ENCODE results near the gene GABRG3. TPM values are rescaled to one million over a fixed set of nuclear protein-coding genes. Genes with fewer than 3 reads are reported as not detected.

The GABRG3 gene
- total RNA-seq, 2 experiments from 2014 or later = not detected

- POLR2A ChIA-PET = no interaction called here
- Mint-ChIP-seq H3K27me3 (no peaks in the 10 kb centered on the region), H3K4me1 (ENCODE audit: low read depth) (no peaks in the 10 kb centered on the region), H3K27ac (no peak overlapping the region), H3K4me3 (no peak overlapping the region), H3K36me3 (ENCODE audit: low read depth) (no peaks in the 10 kb centered on the region), H3K9me3 (peaks cover 3% of the 10 kb centered on the region)
- ATAC-seq = no peak
- no peak for TF ChIP-seq CTCF (IDR thresholded peaks at IDR 0.05)
- no peak for DNase-seq
- intact Hi-C loops (cut with micrococcal nuclease) = no loop called here
- CTCF ChIA-PET = no interaction called here
These were observed 495.8 kb downstream of the GABRG3 start for GRCh38 chr15:27466758-27467157.

- H3K4me3 Mint-ChIP-seq = no peak overlapping the region
- intact Hi-C loops (cut with micrococcal nuclease) = no loop called here
- no peak for TF ChIP-seq CTCF (IDR thresholded peaks at IDR 0.05)
- CTCF ChIA-PET = no interaction called here
- no peak overlapping the region for H3K27ac Mint-ChIP-seq
- H3K27me3 Mint-ChIP-seq = no peaks in the 10 kb centered on the region
- DNase-seq = no peak
- POLR2A ChIA-PET = no interaction called here
- no peaks in the 10 kb centered on the region for H3K4me1 Mint-ChIP-seq (ENCODE audit: low read depth)
- no peak for ATAC-seq
- no peaks in the 10 kb centered on the region for H3K36me3 Mint-ChIP-seq (ENCODE audit: low read depth)
- H3K9me3 Mint-ChIP-seq = peaks cover 1% of the 10 kb centered on the region
These were observed 497.2 kb downstream of the GABRG3 start for GRCh38 chr15:27468151-27468591.

- ChIA-PET POLR2A (no interaction called here), CTCF (no interaction called here)
- intact Hi-C loops (cut with micrococcal nuclease) = no loop called here
These were observed 502.9 kb downstream of the GABRG3 start for GRCh38 chr15:27473845-27474244.

GRCh38 chr15:27475395-27475794 is 504.4 kb downstream of the GABRG3 start:
- ChIA-PET CTCF (no interaction called here), POLR2A (no interaction called here)
- H3K4me1 Mint-ChIP-seq (ENCODE audit: low read depth) = no peaks in the 10 kb centered on the region
- H3K36me3 Mint-ChIP-seq (ENCODE audit: low read depth) = no peaks in the 10 kb centered on the region
- no peak for DNase-seq
- TF ChIP-seq CTCF (IDR thresholded peaks at IDR 0.05) = no peak
- peaks cover 4% of the 10 kb centered on the region for H3K9me3 Mint-ChIP-seq
- intact Hi-C loops (cut with micrococcal nuclease) = no loop called here
- no peaks in the 10 kb centered on the region for H3K27me3 Mint-ChIP-seq
- H3K4me3 Mint-ChIP-seq = no peak overlapping the region
- H3K27ac Mint-ChIP-seq = no peak overlapping the region
- ATAC-seq = no peak

More at GRCh38 chr15:27473845-27474244, 502.9 kb downstream of the GABRG3 start:
- Mint-ChIP-seq H3K9me3 (peaks cover 4% of the 10 kb centered on the region), H3K4me3 (no peak overlapping the region), H3K27me3 (no peaks in the 10 kb centered on the region), H3K4me1 (ENCODE audit: low read depth) (no peaks in the 10 kb centered on the region), H3K36me3 (ENCODE audit: low read depth) (no peaks in the 10 kb centered on the region), H3K27ac (no peak overlapping the region)
- DNase-seq (no peak), ATAC-seq (no peak)
- no peak for TF ChIP-seq CTCF (IDR thresholded peaks at IDR 0.05)

- H3K9me3 Mint-ChIP-seq = peaks cover 8% of the 10 kb centered on the region
- no peaks in the 10 kb centered on the region for H3K4me1 Mint-ChIP-seq (ENCODE audit: low read depth)
- H3K27me3 Mint-ChIP-seq = no peaks in the 10 kb centered on the region
- DNase-seq = no peak
- H3K36me3 Mint-ChIP-seq (ENCODE audit: low read depth) = no peaks in the 10 kb centered on the region
- no peak overlapping the region for H3K4me3 Mint-ChIP-seq
- no peak for TF ChIP-seq CTCF (IDR thresholded peaks at IDR 0.05)
- ChIA-PET POLR2A (interaction anchor here (0.5 kb wide), 1 partner anchor 196 kb away, joined by 3 read pairs; no protein-coding TSS in a partner anchor), CTCF (no interaction called here)
- intact Hi-C loops (cut with micrococcal nuclease) = no loop called here
- no peak overlapping the region for H3K27ac Mint-ChIP-seq
- ATAC-seq = no peak
These were observed 508.5 kb downstream of the GABRG3 start for GRCh38 chr15:27479296-27480140.

All from activated CD8-positive, alpha-beta T cell treated with anti-CD3 and anti-CD28 coated beads for 36 hours (primary cell).